Astrocyte of the spinal cord (primary cell): ENCODE measurements around the gene TMEM117.
A peak's percentile ranks its signal among the peaks of the same experiment; 100 is the strongest.

Source experiments
- DNase-seq: peaks from one replicate; pipeline ENCODE4 v3.0.0; 2011; ENCODE audit warnings: low read depth, low spot score
- H3K4me3 ChIP-seq: 2 replicates; pipeline ENCODE4 v1.5.1; 2011; ENCODE audit warnings: low read depth, mild to moderate bottlenecking, low read length, moderate library complexity
- CTCF ChIP-seq: IDR thresholded peaks from 2 replicates; pipeline ENCODE4 v1.5.1; 2012; ENCODE audit warnings: low read depth, mild to moderate bottlenecking, low read length, inconsistent platforms
- in situ Hi-C: cut with HindIII; loops from 2 replicates; pipeline ENCODE4 v1.10.0; 2017; ENCODE audit warnings: low sequenced_read_pairs

TMEM117 gene

GRCh38 chr12:44015333-44015941 is 179.6 kb downstream of the TMEM117 start:
- in situ Hi-C loops: no loop called here

GRCh38 chr12:44017216-44017615 is 181.3 kb downstream of the TMEM117 start:
- no peak for DNase-seq
- in situ Hi-C loops: no loop called here
- no peak overlapping the region for H3K4me3 ChIP-seq
- TF ChIP-seq CTCF: no peak

More at GRCh38 chr12:44015333-44015941, 179.6 kb downstream of the TMEM117 start:
- TF ChIP-seq CTCF: peak; percentile 48
- peak; percentile 66 for DNase-seq
- no peak overlapping the region for H3K4me3 ChIP-seq

- TF ChIP-seq CTCF: no peak
- in situ Hi-C loops: no loop called here
- no peak overlapping the region for H3K4me3 ChIP-seq
- DNase-seq: no peak
These were observed 183.2 kb downstream of the TMEM117 start for GRCh38 chr12:44019118-44019517.

- no peak for TF ChIP-seq CTCF
- in situ Hi-C loops: no loop called here
- H3K4me3 ChIP-seq: no peak overlapping the region
- no peak for DNase-seq
These were observed 184.7 kb downstream of the TMEM117 start for GRCh38 chr12:44020555-44020954.

- in situ Hi-C loops: no loop called here
- no peak overlapping the region for H3K4me3 ChIP-seq
- no peak for DNase-seq
- TF ChIP-seq CTCF: no peak
These were observed 185.6 kb downstream of the TMEM117 start for GRCh38 chr12:44021471-44021971.

GRCh38 chr12:44025499-44025898 is 189.6 kb downstream of the TMEM117 start:
- no peak overlapping the region for H3K4me3 ChIP-seq
- TF ChIP-seq CTCF: no peak
- no peak for DNase-seq
- in situ Hi-C loops: no loop called here
